M059J (cell line): ENCODE results near the gene QARS1. TPM values are rescaled to one million over a fixed set of nuclear protein-coding genes. Genes with fewer than 3 reads are reported as not detected.

Source experiments
- DNase-seq: peaks from one replicate; pipeline ENCODE4 v3.0.0-alpha.2; 2012; ENCODE audit warnings: low read depth
- total RNA-seq: library from RNA; depleted of rRNA; stranded (reverse); fragments of >200 nt; shearing (Covaris generic); gene quantifications from 2 replicates; pipeline ENCODE4 v1.2.3, GENCODE V29; 2014; rRNA removed

The QARS1 gene
- total RNA-seq, 1 experiment from 2014 or later: 170 TPM

- no peak for DNase-seq
Observed at GRCh38 chr3:49053543-49053942, 51.0 kb downstream of the QARS1 start.

Other genes starting within 250 kb of the QARS1 start
- 14.5 and 28.2 TPM in 2 replicates for gene SLC25A20, start 205.9 kb downstream of the QARS1 start, total RNA-seq
- gene ARIH2, start 185.9 kb downstream of the QARS1 start, total RNA-seq: 88.4 and 94.3 TPM in 2 replicates
- gene P4HTM, start 114.5 kb downstream of the QARS1 start, total RNA-seq: 13.3 and 25.7 TPM in 2 replicates
- 27.0 and 39.0 TPM in 2 replicates for gene WDR6, start 97.4 kb downstream of the QARS1 start, total RNA-seq
- 23.2 and 23.6 TPM in 2 replicates for gene DALRD3, start 86.2 kb downstream of the QARS1 start, total RNA-seq
- 174 and 181 TPM in 2 replicates for gene NDUFAF3, start 82.6 kb downstream of the QARS1 start, total RNA-seq
- gene IMPDH2, start 75.4 kb downstream of the QARS1 start, total RNA-seq: 112 and 119 TPM in 2 replicates
- gene QRICH1, start 10.7 kb downstream of the QARS1 start, total RNA-seq: 44.8 and 62.9 TPM in 2 replicates
- 13.1 and 34.5 TPM in 2 replicates for gene USP19, start 16.1 kb upstream of the QARS1 start, total RNA-seq
- gene LAMB2, start 28.3 kb upstream of the QARS1 start, total RNA-seq: 229 and 329 TPM in 2 replicates
- gene CCDC71, start 61.6 kb upstream of the QARS1 start, total RNA-seq: 19.0 and 19.6 TPM in 2 replicates
- 2.9 and 5.0 TPM in 2 replicates for gene KLHDC8B, start 66.8 kb upstream of the QARS1 start, total RNA-seq
- 0.34 and 4.7 TPM in 2 replicates for gene C3orf62, start 172.5 kb upstream of the QARS1 start, total RNA-seq
- gene USP4, start 235.3 kb upstream of the QARS1 start, total RNA-seq: 11.1 and 13.9 TPM in 2 replicates